Thyroid gland (tissue), 4 donors: ENCODE measurements around the gene HOXB1.

ENCODE experiments used
- POLR2A ChIP-seq, 2 donors: fragments of 450-650 bp; IDR thresholded peaks; one replicate each; pipeline ENCODE4 v1.6.1; 2017; ENCODE audit warnings: antibody characterized with exemption in 2 of 2, mild to moderate bottlenecking in 2 of 2, moderate library complexity in 1 of 2
- TF ChIP-seq, protein P1 (sequence below), 6 experiments: fragments of 200-600 bp in 3 of 6; fragments of 450-650 bp in 3 of 6; sonication (generic) in 3 of 6; IDR thresholded peaks; one replicate each; pipeline ENCODE4 v1.5.1; 2016 to 2019; ENCODE audit warnings: antibody characterized with exemption in 6 of 6, mild to moderate bottlenecking in 2 of 6, inconsistent platforms in 1 of 6, moderate library complexity in 1 of 6

DNA sequence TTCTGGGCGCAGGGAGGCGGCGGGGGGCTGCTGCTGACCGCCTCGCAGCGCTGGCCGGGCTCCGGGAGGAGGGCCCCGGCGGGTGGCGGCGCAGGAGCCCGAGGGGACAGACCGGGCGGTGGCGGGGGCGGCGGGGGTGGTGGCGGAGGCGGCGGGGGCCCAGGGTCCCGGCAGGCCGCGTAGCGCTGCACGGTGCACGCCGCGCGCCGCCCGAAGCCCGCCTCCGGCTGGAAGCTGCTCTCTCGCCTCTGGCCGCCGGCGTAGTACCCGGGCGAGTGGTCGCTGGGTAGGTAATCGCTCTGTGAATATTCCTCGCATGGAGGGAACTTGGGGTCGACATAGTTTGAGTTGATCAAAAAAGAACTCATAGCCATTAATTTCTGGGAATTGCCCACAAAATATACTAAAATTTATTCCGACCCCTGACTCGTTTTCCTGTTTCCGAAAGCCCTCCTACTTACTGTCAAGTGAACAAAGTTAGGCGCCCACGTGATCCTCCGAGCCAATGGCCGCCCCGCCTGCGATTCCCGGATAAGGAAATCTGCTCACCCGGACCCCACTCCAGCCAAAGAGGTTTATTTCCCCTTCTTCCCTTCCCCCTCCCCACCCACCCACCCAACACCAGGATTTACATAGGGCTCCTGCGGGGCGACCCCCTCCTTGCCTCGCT, 47.3 kb upstream of the HOXB1 start, which contains the start of gene HOXB4:
- TF ChIP-seq, protein P1, sequence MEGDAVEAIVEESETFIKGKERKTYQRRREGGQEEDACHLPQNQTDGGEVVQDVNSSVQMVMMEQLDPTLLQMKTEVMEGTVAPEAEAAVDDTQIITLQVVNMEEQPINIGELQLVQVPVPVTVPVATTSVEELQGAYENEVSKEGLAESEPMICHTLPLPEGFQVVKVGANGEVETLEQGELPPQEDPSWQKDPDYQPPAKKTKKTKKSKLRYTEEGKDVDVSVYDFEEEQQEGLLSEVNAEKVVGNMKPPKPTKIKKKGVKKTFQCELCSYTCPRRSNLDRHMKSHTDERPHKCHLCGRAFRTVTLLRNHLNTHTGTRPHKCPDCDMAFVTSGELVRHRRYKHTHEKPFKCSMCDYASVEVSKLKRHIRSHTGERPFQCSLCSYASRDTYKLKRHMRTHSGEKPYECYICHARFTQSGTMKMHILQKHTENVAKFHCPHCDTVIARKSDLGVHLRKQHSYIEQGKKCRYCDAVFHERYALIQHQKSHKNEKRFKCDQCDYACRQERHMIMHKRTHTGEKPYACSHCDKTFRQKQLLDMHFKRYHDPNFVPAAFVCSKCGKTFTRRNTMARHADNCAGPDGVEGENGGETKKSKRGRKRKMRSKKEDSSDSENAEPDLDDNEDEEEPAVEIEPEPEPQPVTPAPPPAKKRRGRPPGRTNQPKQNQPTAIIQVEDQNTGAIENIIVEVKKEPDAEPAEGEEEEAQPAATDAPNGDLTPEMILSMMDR (IDR thresholded peaks at IDR 0.05) = no peak
- TF ChIP-seq POLR2A (IDR thresholded peaks at IDR 0.05) = no peak
